NT2/D1 (cell line): ENCODE data around the gene LRCH2.

Source experiments
- SUZ12 ChIP-seq: IDR thresholded peaks from 2 replicates; pipeline ENCODE4 v1.6.1; 2011; ENCODE audit not compliant: insufficient read length, insufficient read depth; ENCODE audit errors: extremely low read depth
- YY1 ChIP-seq: IDR thresholded peaks from 2 replicates; pipeline ENCODE4 v1.6.1; 2011; ENCODE audit not compliant: insufficient read length, insufficient read depth
- ZNF274 ChIP-seq: IDR thresholded peaks from 2 replicates; pipeline ENCODE4 v1.6.1; 2011; ENCODE audit warnings: mild to moderate bottlenecking, low read depth, low read length

DNA sequence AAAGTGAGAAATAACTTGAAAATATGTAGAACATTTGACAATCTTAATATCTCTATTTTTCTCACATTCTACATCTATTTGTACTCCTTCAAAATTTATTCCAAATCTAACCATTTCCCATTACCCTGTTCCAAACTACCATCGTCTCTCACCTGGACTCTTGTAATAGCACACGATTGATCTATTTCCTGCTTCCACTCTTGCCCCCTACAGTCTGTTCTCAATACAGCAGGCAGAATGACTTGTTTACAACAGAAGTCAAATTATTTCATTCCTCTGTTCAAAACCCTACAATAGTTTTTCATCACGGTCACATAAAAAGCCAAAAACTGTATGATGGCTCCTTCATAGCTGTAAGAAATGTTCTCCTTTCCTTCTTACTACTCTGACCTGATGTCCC lies 34.5 kb upstream of the LRCH2 start:
- TF ChIP-seq YY1: no peak
- TF ChIP-seq ZNF274: no peak
- TF ChIP-seq SUZ12: no peak
